ENCODE measurements around the gene APC.
"Not testable (repeated sequence)": the region's sequence is repeated elsewhere in the genome, so short reads cannot be mapped to it uniquely, and the experiment has no call there.

The APC gene

DNA sequence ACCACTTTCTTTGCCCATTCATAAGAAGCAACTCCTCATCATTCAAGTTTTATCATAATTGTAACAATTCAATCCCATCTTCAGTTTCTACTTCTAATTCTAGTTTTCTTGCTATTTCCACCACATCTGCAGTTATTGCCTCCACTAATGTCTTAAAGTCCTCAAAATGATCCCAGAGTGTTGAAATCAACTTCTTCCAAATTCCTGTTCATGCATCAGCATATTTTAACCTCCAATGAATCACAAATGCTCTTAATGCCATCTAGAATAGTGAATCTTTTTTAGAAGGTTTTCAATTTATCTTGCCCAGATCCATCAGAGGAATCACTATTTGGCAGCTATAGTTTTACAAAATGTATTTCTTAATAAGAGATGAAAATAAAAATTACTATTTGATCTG lies 120.2 kb downstream of the APC start:
- no peak for DNase-seq (ENCODE audit: low read depth)

DNA sequence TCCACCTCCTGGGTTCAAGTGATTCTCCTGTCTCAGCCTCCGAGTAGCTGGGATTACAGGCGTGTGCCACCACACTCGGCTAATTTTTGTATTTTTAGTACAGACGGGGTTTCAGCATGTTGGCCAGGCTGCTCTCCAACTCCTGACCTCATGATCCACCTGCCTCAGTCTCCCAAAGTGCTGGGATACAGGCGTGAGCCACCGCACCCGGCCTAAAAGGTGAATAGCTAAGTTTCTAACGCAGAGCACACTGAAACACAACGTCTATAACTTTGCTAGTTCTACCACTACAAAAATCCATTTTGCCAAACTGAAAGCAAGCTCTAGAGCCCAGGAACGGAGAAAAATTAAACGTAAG lies 122.9 kb downstream of the APC start:
- not testable (repeated sequence) for DNase-seq (ENCODE audit: low read depth)

DNA sequence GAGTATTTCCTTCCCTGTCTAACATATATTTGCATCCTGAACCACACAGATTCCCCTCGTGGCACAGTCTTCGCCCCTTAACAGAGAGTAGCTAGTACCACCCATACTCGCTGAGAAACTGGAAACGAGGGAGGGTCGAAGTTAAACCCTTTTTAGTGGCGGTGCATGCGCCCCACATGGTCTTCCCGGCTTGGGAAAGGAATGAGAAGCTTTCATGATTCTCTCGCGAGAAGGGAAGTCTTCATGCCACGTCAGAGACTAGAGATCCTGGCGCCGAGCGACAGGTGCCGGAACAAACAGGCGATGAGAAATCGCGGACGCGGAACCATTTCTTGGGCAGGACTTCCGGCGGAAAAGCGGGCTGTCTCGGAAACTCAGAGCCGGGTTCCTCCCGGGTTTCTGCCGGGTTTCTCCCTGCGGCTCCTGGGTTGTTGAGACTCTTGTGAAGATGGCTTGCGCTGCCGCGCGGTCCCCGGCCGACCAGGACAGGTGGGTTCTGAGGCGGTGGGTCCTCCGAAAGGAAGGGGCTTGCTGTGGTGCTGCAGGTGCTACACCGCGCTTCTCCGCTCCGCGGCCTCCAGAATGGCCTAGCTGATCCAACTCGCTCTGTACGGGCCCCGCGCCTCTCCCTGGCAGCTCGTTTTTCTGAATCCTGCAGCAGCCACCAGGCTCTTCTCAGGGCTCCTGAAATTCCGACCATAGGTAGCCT lies 123.4 kb downstream of the APC start, which contains the start of gene SRP19:
TSS of gene SRP19 (plus strand) at position 359 of the 709 bp plus-strand sequence. CDS start at position 449, 90 bp downstream.
- DNase-seq (ENCODE audit: low read depth): peak; percentile 82

DNA sequence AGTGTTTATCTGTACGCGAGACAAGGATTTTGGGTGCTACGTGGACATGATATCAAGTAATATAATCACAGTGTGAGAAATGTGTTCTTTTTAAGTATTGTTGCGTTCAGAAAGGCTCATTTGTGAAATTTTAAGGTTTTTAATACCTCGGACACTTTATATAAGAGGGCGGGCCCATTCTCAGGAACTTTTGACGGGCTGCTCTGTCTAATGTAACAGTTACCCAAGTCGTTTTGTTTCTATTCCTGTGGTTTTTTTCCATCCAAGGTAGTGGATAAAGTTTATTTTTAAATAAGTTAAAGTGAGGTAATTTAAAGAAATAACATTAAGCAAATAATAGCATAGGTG lies 123.9 kb downstream of the APC start:
- DNase-seq (ENCODE audit: low read depth): no peak

DNA sequence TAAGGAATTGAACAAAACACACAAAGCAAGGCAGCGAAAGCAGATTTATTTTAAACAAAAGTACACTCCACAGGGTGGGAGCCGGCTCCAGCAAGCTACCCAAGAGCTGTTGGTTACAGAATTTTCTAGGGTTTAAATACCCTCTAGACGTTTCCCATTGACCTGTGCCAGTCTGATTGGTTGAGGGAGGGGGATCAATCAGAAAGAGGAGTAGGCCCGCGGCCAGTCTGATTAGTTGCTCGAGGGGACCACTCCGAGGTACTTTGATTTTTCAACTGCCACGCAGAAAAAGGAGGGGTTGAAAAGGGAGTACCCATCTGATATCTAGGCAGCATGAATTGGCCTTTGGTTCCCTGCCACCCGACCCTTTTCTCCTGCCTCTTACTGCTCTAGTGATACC lies 124.4 kb downstream of the APC start:
- DNase-seq (ENCODE audit: low read depth): no peak

DNA sequence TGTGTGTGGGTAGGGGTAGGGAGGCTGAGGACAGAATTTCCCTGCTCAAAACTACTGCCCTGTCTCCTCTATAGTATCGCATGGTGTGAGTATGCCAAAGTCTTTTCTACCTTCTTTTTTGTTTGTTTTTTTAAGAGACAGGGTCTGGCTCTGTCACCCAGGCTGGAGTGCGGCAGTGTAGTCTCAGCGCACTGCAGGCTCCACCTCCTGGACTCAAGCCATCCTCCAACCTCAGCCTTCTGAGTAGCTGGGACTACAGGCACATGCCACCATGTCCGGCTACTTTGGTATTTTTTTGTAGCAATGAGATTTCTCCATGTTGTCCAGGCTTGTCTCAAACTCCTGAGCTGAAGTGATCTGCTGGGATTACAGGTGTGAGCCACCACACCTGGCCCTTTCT lies 125.9 kb downstream of the APC start:
- no peak for DNase-seq (ENCODE audit: low read depth)

DNA sequence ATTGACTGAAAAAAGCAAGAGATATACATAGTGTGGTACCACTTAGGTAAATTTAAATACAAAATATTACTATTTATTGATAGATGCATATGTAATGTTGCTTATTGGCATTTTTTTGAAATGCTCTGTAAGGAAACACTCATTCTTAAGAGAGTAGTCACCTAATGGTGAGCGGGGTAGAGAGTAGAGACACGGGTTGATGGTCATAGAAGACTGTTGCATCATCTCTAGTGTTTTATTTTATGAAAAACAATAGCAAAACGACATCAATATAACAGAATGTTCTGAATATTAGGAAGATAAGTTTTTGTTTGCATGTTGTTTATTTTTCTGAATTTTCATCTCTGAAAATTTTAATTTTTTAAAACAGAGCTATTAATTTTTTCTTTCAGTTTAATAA lies 127.4 kb downstream of the APC start:
- no peak for DNase-seq (ENCODE audit: low read depth)

DNA sequence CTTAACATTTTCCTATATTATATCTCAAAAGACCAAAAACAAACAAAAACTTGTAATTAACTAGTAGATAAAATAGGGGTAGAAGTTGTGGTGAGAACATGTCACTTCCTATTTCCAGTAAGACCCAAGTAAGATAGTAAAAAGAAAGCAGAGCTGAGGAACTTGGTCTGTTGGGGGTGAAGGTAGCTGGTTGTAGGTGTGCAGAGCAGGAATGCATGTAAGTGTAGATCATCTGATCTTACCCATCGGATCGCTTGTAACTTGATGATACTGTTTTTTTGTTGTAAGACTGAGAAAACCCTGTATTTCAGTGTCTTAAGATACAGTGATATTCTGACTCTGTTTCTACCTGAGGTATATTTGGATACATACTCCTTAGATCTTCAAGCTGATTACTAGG lies 129.1 kb downstream of the APC start:
- no peak for DNase-seq (ENCODE audit: low read depth)

DNA sequence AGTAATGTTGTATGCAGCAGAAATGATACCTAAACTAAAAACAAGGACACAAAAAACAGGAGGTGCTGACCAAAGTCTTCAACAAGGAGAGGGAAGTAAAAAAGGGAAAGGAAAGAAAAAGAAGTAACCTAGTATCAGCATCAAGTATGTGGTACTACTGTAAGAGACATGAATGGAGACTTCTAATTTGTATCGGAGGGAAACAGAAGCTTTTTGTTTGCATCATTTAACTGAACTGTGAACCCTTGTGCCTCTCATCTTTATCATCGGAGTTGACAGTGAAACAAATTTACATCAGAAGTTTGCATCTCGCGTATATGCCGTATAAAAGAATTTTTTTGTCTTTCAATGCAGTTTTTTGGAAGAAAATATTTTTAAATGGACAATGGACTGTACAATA lies 129.7 kb downstream of the APC start:
- no peak for DNase-seq (ENCODE audit: low read depth)

DNA sequence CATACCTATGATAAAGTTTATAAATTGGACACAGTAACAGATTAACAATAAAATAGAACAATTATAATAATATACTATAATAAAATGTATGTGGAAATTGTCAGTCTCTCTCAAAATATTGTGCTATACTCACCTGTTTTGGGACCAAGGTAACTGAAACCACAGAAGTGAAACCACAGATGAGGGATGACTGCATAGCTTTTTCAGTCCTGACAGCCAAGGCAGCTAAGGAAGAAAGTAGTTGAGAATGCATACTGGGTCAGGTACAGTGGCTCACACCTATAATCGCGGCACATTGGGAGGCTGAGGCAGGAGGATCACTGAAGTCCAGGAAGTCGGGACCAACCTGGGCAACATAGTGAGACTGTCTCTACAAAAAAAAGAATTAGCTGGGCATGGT lies 132.3 kb downstream of the APC start:
- DNase-seq (ENCODE audit: low read depth): no peak

DNA sequence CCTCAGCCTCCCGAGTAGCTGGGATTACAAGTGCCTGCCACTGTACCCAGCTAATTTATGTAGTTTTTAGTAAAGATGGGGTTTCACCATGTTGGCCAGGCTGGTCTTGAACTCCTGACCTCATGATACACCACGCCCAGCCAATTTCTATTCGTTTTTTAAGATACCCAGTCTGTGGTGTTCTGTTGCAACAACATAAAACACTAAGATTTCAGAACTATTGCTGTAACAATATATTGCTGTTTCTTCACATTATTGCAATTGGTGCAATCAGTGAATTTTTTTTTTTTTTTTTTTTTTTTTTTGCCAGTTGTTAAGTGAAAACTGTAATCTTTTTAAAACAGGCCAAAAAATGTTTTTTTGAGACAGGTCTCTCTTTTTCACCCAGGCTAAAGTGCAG lies 133.3 kb downstream of the APC start:
- DNase-seq (ENCODE audit: low read depth): no peak

DNA sequence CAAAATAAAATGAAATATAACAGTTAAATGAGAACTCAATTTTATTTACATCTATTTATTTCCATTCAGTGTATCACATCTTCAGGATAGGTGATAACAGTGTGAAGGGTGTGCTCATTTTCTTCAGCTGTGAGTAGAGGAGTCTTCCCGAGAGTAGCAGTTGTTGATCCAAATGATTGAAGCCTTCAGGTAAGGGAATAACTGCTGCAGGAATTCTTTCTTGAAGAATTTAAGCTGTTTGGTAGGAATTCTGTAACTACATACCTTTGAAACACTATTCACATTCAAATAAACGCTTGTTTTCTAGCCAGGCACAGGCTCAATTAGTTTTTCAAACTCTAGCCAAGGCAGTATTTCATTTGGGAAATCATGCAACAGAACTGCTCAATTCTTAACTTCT lies 138.7 kb downstream of the APC start:
- DNase-seq (ENCODE audit: low read depth): no peak

DNA sequence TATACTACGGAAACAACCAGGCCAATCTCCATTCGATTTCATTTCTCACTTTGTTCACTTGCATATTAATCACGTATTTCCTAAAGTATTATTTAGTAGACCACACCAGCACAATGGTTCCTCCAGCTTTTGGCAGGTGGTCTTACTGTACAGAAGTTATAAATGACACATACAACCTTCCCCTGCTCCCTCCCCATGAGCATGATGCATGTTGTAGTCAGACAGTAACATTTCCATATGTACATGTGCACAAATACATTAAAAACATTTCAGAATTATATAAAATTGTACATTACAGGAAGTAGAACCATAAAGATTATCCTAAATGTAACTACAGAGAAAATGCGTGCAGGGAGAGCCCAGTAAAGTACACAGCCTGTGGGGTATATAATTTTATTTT lies 140.4 kb downstream of the APC start:
- no peak for DNase-seq (ENCODE audit: low read depth)

DNA sequence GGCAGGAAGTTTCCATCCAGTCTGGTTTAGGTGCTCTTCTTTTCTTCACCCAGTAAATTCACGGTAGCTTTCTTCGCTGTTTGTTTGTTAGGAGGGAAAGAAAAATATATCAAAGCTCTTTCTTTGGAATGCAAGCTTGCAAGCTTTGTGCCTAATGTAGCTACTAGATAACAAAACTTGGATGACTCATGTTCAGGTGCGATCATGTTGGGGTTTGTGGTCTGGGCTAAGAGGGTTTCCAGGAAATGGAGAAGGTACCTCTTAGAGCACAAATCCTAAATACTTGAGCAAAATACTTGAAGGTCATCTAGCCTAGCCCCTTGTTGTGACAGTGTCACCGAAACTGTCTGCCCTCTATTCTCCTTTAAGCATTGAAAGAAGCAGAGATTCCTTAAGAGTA lies 141.1 kb downstream of the APC start:
- no peak for DNase-seq (ENCODE audit: low read depth)

DNA sequence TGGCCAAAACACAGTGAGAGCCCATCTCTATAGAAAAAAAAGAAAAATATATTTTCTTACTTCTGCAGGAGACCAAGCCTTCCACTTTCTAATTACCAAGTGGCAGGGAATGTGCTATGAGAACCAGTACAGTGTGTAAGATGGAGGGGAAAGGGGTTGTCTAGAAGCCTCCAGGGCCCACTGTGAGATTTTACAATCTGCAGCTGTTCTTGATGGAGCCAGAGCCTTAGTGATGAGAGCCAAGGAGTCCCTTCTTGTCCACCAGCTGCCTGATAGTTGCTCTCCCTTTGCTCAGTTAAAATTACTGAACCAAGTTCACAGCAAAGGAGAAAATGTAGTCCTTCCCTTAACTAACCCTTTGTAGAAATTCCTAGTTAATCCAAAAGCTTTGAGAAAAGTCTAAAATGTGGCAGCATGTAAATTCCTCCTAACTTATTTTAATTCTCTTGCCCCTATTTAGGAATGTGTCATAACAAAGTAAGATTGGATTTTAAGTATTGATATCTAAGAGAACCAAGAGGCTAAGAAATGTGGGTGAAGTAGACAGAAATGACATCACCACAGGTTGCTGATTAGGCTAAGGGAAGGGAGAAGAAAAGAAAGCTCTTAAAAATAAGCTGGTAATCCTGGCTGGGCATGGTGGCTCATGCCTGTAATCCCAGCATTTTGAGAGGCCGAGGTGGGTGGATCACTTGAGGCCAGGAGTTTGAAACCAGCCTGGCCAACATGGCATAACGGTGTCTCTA lies 142.7 kb downstream of the APC start:
- DNase-seq (ENCODE audit: low read depth): no peak

DNA sequence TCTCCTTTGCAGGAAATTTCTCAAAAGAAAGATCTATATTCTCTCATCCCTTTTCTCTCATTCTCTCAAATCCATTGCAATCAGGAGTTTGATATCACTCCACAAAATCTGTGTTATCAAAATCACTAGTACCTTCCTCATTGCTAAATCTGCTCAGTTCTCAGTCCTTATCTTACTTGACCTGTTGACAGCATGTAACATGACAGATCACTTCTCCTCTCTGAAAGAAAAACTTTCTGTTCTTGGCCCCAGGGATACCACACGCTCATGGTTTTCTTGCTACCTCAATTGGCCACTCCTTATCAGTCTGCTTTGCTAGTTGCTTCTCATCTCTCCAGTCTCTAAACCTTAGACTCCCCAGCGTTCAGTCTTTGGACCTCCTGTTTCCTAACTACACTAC lies 145.5 kb downstream of the APC start:
- DNase-seq (ENCODE audit: low read depth): no peak

DNA sequence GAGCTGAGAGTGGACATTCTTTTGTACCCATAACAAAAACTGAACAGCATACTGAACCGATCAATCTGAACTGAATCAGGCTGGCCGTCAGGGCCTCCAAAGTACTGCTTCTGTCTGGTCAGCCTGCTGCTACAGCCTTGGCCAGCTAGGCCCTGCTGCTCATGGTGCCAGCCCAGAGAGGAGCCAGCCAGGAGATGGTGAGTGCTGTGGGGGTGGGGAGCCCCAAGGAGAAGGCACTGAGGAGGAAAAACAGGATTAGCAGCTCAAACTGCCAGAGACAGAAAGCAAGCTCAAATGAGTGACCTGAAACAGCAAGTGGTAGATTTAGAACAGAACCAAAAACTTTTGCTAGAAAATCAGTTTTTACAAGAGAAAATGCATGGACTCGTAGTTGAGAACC lies 147.3 kb downstream of the APC start:
- DNase-seq (ENCODE audit: low read depth): no peak

DNA sequence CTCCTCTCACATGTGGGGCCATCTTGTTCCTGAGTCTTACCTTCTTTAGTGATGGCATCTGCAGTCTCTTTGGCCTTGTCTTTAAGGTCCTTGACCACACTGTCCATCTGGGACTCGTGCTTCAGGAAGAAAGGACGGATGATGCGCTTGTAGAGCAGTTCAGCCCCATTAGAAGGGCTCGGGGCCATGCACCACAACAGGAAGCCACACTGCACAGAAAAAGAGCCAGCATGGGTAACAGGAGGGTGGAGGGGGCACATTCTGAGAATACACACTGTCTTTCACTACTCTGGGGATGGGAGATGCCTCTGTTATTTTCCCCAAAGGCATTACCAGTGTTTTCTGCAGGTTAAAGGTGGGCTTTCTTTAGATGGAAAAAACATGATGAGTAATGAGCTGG lies 149.3 kb downstream of the APC start:
- DNase-seq (ENCODE audit: low read depth): no peak

DNA sequence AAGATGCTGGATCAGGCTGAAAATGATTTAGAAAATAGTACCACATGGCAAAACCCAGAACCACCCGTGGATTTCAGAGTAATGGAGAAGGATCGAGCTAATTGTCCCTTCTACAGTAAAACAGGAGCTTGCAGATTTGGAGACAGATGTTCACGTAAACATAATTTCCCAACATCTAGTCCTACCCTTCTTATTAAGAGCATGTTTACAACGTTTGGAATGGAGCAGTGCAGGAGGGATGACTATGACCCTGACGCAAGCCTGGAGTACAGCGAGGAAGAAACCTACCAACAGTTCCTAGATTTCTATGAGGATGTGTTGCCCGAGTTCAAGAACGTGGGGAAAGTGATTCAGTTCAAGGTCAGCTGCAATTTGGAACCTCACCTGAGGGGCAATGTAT lies 154.4 kb downstream of the APC start:
- DNase-seq (ENCODE audit: low read depth): not testable (repeated sequence)

DNA sequence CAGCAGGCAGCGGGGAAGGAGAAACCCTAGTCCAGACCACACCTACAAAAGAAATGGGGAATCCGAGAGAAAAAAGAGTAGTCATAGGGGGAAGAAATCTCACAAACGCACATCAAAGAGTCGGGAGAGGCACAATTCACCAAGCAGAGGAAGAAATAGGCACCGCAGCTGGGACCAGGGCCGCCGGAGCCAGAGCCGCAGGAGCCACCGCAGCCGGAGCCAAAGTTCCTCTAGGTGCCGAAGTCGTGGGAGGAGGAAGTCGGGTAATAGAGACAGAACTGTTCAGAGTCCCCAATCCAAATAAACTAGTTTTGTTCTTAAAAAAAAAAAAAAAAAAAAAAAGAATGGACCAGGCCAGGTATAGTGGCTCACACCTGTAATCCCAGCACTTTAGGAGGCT lies 155.1 kb downstream of the APC start:
- no peak for DNase-seq (ENCODE audit: low read depth)

DNA sequence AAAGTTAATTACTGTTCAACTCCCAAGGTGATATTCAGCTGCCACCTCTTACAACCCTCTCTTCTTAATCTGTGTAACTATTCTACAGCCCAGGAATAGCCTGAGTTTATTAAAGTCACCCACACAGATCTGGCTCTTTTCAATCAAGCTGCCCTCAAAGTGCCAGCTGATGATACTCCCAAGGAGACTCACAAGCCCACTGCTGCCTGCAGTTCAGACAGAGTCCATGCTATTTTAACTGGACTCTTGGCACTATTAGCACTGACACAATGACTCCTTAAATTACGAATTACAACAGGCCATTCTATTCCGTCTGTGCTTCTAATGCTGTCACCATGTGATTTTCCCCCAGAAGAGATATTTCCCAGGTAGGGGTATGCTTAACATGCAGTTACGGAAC lies 158.0 kb downstream of the APC start:
- DNase-seq (ENCODE audit: low read depth): no peak

Data from stimulated activated CD8-positive, alpha-beta memory T cell treated with anti-CD3 and anti-CD28 coated beads, Interleukin-4, amount 100 ng/mL, for 24 hours (primary cell).